Muscle layer of duodenum (tissue), 2 donors: ENCODE results near the gene INPP5A.

Experiments used
- H3K27ac ChIP-seq: one replicate; pipeline ENCODE4 v1.7.0; 2013; ENCODE audit warnings: mild to moderate bottlenecking, low read length
- H3K27me3 ChIP-seq: one replicate; pipeline ENCODE4 v1.7.0; 2013; ENCODE audit warnings: low read depth, mild to moderate bottlenecking, control low read depth, low read length
- H3K36me3 ChIP-seq, 2 donors: one replicate each; pipeline ENCODE4 v1.7.0; 2013; ENCODE audit warnings: low read length in 2 of 2, control low read depth in 1 of 2, mild to moderate bottlenecking in 1 of 2; ENCODE audit not compliant: insufficient read depth in 2 of 2, control insufficient read depth in 1 of 2
- H3K4me1 ChIP-seq, 2 donors: one replicate each; pipeline ENCODE4 v1.7.0; 2013; ENCODE audit warnings: low read length in 2 of 2, mild to moderate bottlenecking in 2 of 2, control low read depth in 1 of 2, moderate library complexity in 1 of 2; ENCODE audit not compliant: insufficient read depth in 2 of 2, control insufficient read depth in 1 of 2
- H3K4me3 ChIP-seq, 2 donors: one replicate each; pipeline ENCODE4 v1.7.0; 2013; ENCODE audit warnings: low read length in 2 of 2, low read depth in 1 of 2, mild to moderate bottlenecking in 1 of 2
- H3K9me3 ChIP-seq, 2 donors: one replicate each; pipeline ENCODE4 v1.7.0; 2013; ENCODE audit warnings: low read length in 2 of 2, control low read depth in 1 of 2, mild to moderate bottlenecking in 1 of 2; ENCODE audit not compliant: control insufficient read depth in 1 of 2
- donor health status: healthy.

The INPP5A gene

DNA sequence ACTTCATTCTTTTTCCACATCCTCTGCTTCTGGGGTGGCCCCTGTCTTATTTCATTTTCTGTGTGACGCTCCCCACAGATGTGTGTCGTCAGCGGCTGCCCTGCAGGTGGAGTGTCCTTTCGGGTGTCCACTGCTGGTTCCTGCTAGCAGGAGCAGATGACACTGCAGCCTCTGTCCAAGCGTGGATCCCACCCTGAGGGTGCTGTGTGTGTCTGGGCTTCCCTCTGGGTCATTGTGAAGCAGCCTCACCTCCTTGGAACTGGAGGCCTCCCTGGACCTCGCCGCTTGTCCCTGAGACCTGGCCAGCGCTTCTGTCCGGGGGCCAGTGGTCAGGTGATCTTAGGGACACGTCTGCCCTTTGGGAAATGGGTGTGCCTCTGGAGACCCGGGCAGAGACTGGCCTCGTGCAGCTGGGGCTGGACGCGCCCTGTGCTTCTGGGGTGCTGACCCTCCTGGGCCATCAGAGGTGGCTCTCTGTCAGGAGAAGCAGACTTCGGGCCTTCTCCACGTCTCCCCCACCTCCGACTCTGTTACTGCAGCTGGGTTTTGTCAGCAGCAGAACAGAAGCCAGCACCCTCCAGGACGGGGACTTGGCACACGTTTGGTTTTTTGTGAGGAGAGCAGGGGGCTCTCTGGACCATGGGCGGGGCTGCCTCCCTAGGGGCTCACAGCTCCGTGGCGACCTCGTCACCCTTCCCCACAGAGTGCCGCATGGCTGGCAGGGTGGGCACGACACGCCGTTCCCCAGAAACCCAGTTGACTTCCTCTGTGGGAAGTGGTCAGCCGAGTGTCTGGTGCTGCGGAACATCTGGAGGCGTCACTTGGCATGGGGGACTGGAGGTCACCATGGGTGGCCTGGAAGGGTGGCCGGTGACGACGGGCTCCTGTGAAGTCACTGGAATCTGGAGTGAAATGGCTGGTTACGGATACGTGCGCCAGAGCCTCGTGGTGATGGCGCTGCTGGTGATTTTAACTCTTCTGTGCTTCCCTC is 48.4 kb downstream of the INPP5A start:
- H3K9me3 ChIP-seq, result no peaks in the 10 kb centered on the region
- H3K4me1 ChIP-seq, result peaks cover 28 to 80% of the 10 kb centered on the region in 2 donors
- no peaks in the 10 kb centered on the region for H3K36me3 ChIP-seq
- H3K27ac ChIP-seq, result no peak overlapping the region
- H3K27me3 ChIP-seq, result no peaks in the 10 kb centered on the region
- H3K4me3 ChIP-seq, result no peak overlapping the region

DNA sequence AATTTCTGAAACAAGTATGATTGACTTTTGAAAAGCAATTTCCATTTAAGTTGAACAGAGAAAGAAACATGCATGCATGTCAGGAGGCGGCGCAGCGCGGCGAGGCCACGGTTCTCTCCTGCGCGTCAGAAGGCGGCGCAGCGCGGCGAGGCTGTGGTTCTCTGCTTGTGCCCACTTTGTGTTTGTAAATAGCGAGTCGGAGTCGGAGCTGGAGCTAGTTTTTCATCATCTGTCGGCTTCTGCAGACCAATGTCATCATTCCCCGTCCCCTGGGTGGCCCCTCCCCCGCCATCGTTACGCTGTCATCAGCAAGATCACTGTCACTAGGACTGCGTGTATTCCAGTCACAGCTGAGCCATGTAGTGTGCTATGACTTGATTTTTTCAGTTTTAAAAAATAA is 49.2 kb downstream of the INPP5A start:
- H3K4me3 ChIP-seq, result no peak overlapping the region
- H3K9me3 ChIP-seq, result no peaks in the 10 kb centered on the region
- no peak overlapping the region for H3K27ac ChIP-seq
- H3K27me3 ChIP-seq, result no peaks in the 10 kb centered on the region
- H3K4me1 ChIP-seq, result peaks cover 28 to 87% of the 10 kb centered on the region in 2 donors
- H3K36me3 ChIP-seq, result no peaks in the 10 kb centered on the region

DNA sequence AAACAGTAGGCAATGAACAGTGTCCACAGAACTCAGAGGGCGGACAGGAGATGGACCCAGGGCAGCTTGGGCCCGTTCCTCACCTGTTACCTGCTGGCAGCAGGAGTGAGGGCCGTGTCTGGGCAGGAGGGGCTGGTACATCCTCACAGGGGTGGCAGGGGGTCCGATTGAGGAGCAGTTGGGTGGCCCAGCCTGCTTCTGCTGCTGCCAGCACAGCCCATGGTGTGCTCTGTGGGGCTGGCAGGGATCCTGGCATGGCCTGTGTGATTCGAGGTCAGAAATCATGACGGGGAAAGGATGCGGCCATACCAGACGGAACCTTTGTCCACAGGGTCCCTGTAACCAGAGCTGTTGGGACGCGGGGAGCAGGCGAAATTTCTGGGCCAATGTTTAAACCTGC is 49.6 kb downstream of the INPP5A start:
- Histone ChIP-seq H3K4me3 (no peak overlapping the region), H3K9me3 (no peaks in the 10 kb centered on the region), H3K27me3 (no peaks in the 10 kb centered on the region), H3K4me1 (peaks cover 28 to 88% of the 10 kb centered on the region in 2 donors), H3K27ac (no peak overlapping the region), H3K36me3 (no peaks in the 10 kb centered on the region)

GRCh38 chr10:132588301-132589013 is 50.9 kb downstream of the INPP5A start:
- Histone ChIP-seq H3K4me3 (peak overlapping the region in 1 of 2 donors; percentile 46), H3K36me3 (no peaks in the 10 kb centered on the region), H3K9me3 (no peaks in the 10 kb centered on the region), H3K4me1 (peaks cover 32 to 83% of the 10 kb centered on the region in 2 donors), H3K27ac (peak overlapping the region; percentile 33), H3K27me3 (no peaks in the 10 kb centered on the region)

GRCh38 chr10:132589015-132589414 is 51.4 kb downstream of the INPP5A start:
- H3K4me1 ChIP-seq, result peaks cover 36 to 83% of the 10 kb centered on the region in 2 donors
- H3K27me3 ChIP-seq, result no peaks in the 10 kb centered on the region
- no peaks in the 10 kb centered on the region for H3K9me3 ChIP-seq
- no peak overlapping the region for H3K4me3 ChIP-seq
- H3K27ac ChIP-seq, result peak overlapping the region; percentile 33
- no peaks in the 10 kb centered on the region for H3K36me3 ChIP-seq

DNA sequence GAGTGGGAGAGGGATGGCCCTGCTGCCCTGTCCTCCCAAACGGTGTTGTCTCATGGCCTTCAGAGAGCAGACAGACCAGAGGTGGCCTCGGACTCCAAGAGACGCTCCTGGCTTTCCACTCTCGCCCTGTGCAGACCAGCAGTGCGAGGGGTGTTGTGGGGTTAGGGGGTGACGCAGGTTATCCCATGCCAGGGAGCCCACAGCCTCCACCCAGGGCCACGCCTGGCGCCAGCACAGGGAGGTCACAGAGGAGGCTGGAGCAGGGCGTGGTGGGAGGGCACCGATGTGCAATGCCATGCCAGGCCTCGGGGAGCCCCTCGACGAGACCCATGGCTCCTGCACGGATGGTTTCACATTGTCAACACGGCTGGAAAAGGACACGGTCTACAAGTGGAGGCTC is 52.1 kb downstream of the INPP5A start:
- Histone ChIP-seq H3K4me3 (no peak overlapping the region), H3K9me3 (no peaks in the 10 kb centered on the region), H3K27ac (no peak overlapping the region), H3K36me3 (no peaks in the 10 kb centered on the region), H3K27me3 (no peaks in the 10 kb centered on the region), H3K4me1 (peaks cover 36 to 85% of the 10 kb centered on the region in 2 donors)

DNA sequence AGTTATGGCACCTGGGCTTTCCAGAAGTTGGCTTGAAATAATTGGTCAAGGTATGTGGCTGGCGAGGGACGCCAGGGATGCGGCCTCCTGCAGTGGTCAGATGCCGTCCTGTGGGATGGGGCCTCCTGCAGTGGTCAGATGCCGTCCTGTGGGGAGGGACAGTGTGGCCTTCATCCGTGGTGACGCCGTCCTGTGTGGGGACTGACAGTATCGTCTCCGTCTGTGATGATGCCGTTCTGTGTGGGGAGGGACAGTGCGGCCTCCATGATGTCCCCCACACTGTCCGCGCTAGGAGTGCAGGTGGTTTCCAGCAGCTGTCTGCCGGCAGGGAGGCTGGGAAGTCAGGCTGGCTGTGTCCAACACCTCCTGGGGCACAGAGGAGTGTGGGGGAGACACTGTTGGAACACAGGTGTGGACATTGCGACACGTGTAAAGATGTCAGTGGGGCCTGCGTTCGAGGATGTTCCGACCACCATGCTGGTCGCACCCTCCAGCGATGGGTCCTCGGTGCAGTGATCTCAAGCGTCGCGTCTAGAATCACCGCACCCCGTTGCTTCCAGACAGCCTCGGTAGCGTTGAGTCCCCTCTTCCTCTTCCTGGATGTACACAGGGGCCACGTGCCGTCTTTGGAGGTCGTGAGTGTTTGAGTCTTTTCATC is 52.6 kb downstream of the INPP5A start:
- Histone ChIP-seq H3K36me3 (no peaks in the 10 kb centered on the region), H3K9me3 (no peaks in the 10 kb centered on the region), H3K4me1 (peaks cover 36 to 87% of the 10 kb centered on the region in 2 donors), H3K27ac (no peak overlapping the region), H3K4me3 (no peak overlapping the region), H3K27me3 (no peaks in the 10 kb centered on the region)

GRCh38 chr10:132590752-132591121 is 53.1 kb downstream of the INPP5A start:
- Histone ChIP-seq H3K4me3 (no peak overlapping the region), H3K4me1 (peaks cover 32 to 85% of the 10 kb centered on the region in 2 donors)

GRCh38 chr10:132591166-132591971 is 53.8 kb downstream of the INPP5A start:
- Histone ChIP-seq H3K36me3 (no peaks in the 10 kb centered on the region), H3K27me3 (no peaks in the 10 kb centered on the region), H3K9me3 (no peaks in the 10 kb centered on the region), H3K4me1 (peaks cover 26 to 85% of the 10 kb centered on the region in 2 donors), H3K27ac (peak overlapping the region; percentile 30), H3K4me3 (no peak overlapping the region)

More at GRCh38 chr10:132590752-132591121, 53.1 kb downstream of the INPP5A start:
- Histone ChIP-seq H3K9me3 (no peaks in the 10 kb centered on the region), H3K36me3 (no peaks in the 10 kb centered on the region), H3K27ac (no peak overlapping the region), H3K27me3 (no peaks in the 10 kb centered on the region)

DNA sequence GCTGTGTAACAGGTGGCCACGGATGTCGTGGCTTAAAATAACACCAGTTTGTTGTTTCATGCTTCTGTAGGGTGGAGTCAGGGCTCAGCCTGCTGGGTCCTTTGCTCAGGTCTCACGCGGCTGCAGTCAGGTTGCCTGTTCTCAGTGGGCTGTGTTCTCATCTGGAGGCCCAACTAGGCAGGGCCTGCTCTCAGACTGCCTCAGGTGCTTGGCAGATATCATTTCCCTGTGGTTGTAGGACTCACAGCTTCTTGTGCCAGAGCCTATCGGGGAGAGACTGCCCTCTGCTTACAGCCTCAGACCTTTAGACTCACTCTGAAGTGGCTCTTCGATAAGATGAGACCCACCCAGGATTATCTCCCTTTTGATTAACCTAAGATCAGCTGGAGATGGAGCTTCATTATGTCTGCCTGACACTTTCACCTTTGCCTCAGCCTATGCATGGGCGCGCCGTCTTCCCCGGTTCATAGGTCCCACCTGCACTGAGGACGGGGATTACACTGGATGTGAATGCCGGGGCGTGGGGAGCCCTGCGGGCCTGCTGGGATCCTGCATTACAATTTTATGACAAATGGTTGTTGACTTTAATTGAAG is 55.3 kb downstream of the INPP5A start:
- H3K9me3 ChIP-seq, result no peaks in the 10 kb centered on the region
- no peak overlapping the region for H3K4me3 ChIP-seq
- H3K27me3 ChIP-seq, result no peaks in the 10 kb centered on the region
- H3K27ac ChIP-seq, result peak overlapping the region; percentile 29
- peaks cover 27 to 85% of the 10 kb centered on the region in 2 donors for H3K4me1 ChIP-seq
- H3K36me3 ChIP-seq, result no peaks in the 10 kb centered on the region
